C4-2B (cell line): ENCODE data around the gene TFEB.

Experiments
- H3K27ac ChIP-seq: fragments of 450-650 bp; 2 replicates; pipeline ENCODE4 v1.5.1; 2017
- ZFX ChIP-seq: fragments of 450-650 bp; IDR thresholded peaks from 2 replicates; pipeline ENCODE4 v1.6.1; 2017
- TF ChIP-seq, protein P1 (sequence below): fragments of 450-650 bp; conservative IDR thresholded peaks from 2 replicates; pipeline ENCODE4 v1.5.1; 2017; ENCODE audit warnings: mild to moderate bottlenecking

The TFEB gene

GRCh38 chr6:41779788-41780550, 44.6 kb upstream of the TFEB start, which contains the start of gene FRS3:
FRS3 (minus strand) TSS chr6:41779900; CDS start chr6:41776987, 2,913 bp downstream.
- peak within 1 kb of the TSS; percentile 80 for H3K27ac ChIP-seq
- TF ChIP-seq, protein P1, sequence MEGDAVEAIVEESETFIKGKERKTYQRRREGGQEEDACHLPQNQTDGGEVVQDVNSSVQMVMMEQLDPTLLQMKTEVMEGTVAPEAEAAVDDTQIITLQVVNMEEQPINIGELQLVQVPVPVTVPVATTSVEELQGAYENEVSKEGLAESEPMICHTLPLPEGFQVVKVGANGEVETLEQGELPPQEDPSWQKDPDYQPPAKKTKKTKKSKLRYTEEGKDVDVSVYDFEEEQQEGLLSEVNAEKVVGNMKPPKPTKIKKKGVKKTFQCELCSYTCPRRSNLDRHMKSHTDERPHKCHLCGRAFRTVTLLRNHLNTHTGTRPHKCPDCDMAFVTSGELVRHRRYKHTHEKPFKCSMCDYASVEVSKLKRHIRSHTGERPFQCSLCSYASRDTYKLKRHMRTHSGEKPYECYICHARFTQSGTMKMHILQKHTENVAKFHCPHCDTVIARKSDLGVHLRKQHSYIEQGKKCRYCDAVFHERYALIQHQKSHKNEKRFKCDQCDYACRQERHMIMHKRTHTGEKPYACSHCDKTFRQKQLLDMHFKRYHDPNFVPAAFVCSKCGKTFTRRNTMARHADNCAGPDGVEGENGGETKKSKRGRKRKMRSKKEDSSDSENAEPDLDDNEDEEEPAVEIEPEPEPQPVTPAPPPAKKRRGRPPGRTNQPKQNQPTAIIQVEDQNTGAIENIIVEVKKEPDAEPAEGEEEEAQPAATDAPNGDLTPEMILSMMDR: peak; percentile 97
- TF ChIP-seq ZFX: peak; percentile 53; the same call in 1 of the 2 replicates

DNA sequence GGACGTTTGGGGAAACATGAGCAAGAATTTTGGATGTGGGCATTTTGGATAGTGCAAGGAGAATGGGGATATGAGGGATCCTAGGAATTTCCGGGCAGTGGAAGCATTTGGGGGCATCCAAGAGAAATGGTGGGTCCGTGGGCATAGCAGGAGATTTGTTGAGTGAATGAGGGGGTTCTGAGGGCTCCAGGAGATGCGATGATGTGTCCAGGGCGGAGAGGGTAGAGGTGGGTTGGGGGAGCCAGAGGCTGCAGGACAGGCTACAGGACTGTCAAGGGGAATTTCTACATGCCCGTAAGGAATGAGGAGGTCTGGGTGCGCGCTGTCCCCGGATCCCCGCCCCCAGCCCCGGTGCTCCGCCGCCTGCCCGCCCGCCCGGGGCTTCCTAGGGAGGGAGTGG, 43.9 kb upstream of the TFEB start:
- no peak for TF ChIP-seq ZFX
- TF ChIP-seq, protein P1: no peak
- peak overlapping the region; percentile 80 for H3K27ac ChIP-seq

- H3K27ac ChIP-seq: peak overlapping the region; percentile 80
- TF ChIP-seq ZFX: no peak
- TF ChIP-seq, protein P1: no peak
These were observed 43.5 kb upstream of the TFEB start for GRCh38 chr6:41778895-41779294.

DNA sequence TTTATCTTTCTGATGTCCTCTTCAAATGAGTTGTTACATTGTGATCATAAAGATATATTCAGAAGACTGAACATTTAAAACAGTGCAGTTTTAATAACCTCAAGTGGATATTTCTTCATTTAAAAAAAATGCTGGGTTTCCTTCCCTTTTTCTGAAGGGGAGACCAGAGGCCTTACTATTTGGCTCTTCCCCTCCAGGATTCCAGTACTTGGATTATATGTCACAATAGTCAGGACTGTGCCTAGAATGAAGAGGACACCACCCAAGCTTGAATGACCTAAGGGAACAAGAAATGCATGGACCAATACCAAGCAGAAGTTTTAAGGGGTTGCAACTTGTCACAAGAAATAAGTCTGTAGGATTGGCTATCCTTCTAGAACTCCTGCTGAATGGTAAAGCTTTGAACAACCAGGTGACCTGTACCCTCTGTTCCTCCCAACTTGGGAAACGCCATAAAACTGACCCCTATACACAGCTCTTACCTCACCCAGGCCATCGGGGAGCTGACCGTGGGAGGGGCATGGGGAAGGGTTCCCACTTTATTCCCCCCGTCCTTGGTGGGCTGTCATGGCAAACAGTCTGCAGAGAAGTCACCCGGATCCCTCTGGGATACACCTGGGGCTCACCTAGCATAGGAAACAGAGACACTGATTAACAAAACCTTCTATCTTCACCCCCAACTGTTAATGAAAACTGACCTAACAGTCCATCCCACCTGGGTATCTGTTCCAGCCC, 42.3 kb upstream of the TFEB start:
- H3K27ac ChIP-seq: no peak overlapping the region
- TF ChIP-seq, protein P1: no peak
- no peak for TF ChIP-seq ZFX

DNA sequence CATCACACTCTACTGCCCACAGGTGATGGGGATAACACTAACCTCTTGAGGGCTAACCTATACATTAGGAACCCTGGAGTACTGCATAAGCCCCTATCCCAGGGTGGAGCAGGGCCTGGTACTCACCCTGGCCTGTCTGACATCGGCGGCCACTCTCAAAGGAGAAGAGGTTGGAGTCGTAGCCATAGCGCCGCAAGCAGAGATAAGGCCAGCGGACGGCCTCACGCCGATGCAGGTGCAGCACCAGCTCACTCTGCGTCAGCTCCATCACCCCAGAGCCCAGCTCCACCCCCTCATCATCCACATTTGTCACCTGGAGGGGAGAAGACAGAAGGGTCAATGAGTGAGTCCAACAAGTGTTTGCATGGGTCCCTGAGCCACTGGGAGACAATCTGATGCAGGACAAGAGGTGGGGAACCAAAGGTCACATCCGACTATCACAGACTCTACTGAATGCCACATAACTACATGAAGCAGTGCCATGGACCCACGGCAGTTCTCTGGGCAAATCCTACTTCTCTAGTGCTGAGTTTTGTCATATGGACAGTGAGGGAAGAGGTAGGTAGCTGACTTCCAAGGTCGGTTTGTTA, 40.0 kb upstream of the TFEB start:
- no peak overlapping the region for H3K27ac ChIP-seq
- TF ChIP-seq ZFX: no peak
- TF ChIP-seq, protein P1: no peak

- H3K27ac ChIP-seq: no peak overlapping the region
- no peak for TF ChIP-seq ZFX
- TF ChIP-seq, protein P1: no peak
These were observed 39.4 kb upstream of the TFEB start for GRCh38 chr6:41774841-41775240.
